Erythroblast (primary cell): ENCODE measurements around the gene CEP68.

Source experiments
- GATA1 ChIP-seq: IDR thresholded peaks from 2 replicates; pipeline ENCODE4 v1.6.1; 2011; ENCODE audit warnings: low read depth, mild to moderate bottlenecking, control low read depth, low read length, moderate library complexity
- POLR2A ChIP-seq: IDR thresholded peaks from 2 replicates; pipeline ENCODE4 v1.6.1; 2011; ENCODE audit warnings: mild to moderate bottlenecking, low read length

DNA sequence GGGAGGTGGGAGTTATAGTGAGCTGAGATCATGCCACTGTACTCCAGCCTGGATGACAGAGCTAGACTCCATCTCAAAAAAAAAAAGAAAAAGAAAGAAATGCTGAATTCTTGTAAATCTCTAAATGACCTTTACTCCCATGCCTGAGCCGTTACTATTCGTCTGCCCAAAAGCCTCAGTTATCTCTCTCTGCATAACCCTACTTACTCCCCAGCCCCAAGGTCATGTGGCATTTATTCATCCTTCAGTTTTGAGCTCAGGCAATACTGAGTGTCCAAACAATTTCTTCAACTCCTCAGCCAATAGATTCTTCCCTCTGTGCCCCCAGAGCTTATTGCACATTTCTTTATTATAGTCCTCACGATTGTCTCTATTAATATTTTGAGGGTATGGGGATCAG, 44.9 kb downstream of the CEP68 start:
- no peak for TF ChIP-seq POLR2A
- TF ChIP-seq GATA1, result no peak
